HepG2 (cell line): Measurements from ENCODE around the gene NAT9. TPM values are rescaled to one million over a fixed set of nuclear protein-coding genes. Genes with fewer than 3 reads are reported as not detected.

Experiments
- ARNT ChIP-seq: fragments of 450-650 bp; IDR thresholded peaks from 2 replicates; pipeline ENCODE4 v1.6.1; 2017
- CEBPG ChIP-seq: IDR thresholded peaks from 2 replicates; pipeline ENCODE4 v1.6.1; 2016
- FLYWCH1 ChIP-seq: sonication (generic); formaldehyde crosslinking; IDR thresholded peaks from 2 replicates; pipeline ENCODE4 v1.8.1; 2023; ENCODE audit warnings: mild to moderate bottlenecking, missing genetic modification reagents
- HIVEP1 ChIP-seq: sonication (generic); formaldehyde crosslinking; IDR thresholded peaks from 2 replicates; pipeline ENCODE4 v1.4.0; 2020; ENCODE audit warnings: mild to moderate bottlenecking, missing genetic modification reagents
- KDM3A ChIP-seq: IDR thresholded peaks from 2 replicates; pipeline ENCODE4 v1.6.1; 2018; ENCODE audit warnings: low read depth, missing compliant biosample characterization
- KLF16 ChIP-seq, 2 experiments: sonication (generic) in 1 of 2; formaldehyde crosslinking in 1 of 2; IDR thresholded peaks; 2 replicates each; pipeline versions ENCODE4 v1.6.1 to v1.8.0; 2016 to 2023; ENCODE audit warnings: missing genetic modification reagents in 2 of 2, missing compliant biosample characterization in 1 of 2
- MLLT10 ChIP-seq: sonication (generic); formaldehyde crosslinking; IDR thresholded peaks from 2 replicates; pipeline ENCODE4 v1.4.0; 2020; ENCODE audit warnings: missing genetic modification reagents
- NFIC ChIP-seq: IDR thresholded peaks from 2 replicates; pipeline ENCODE4 v1.6.1; 2012; ENCODE audit warnings: mild to moderate bottlenecking, low read length, inconsistent platforms
- SIN3B ChIP-seq: fragments of 150-350 bp; IDR thresholded peaks from 2 replicates; pipeline ENCODE4 v1.6.1; 2014; ENCODE audit warnings: low read length
- SNAPC2 ChIP-seq: sonication (generic); formaldehyde crosslinking; IDR thresholded peaks from 2 replicates; pipeline ENCODE4 v1.8.1; 2022; ENCODE audit warnings: mild to moderate bottlenecking, missing genetic modification reagents
- TEAD3 ChIP-seq: optimal IDR thresholded peaks from 2 replicates; pipeline ENCODE3; 2016; ENCODE audit warnings: borderline replicate concordance
- ZMYM4 ChIP-seq: sonication (generic); formaldehyde crosslinking; IDR thresholded peaks from 2 replicates; pipeline ENCODE4 v1.8.1; 2023; ENCODE audit warnings: mild to moderate bottlenecking, missing genetic modification reagents
- ZNF331 ChIP-seq: sonication (generic); formaldehyde crosslinking; IDR thresholded peaks from 2 replicates; pipeline ENCODE4 v1.4.0; 2020; ENCODE audit warnings: missing genetic modification reagents
- ZNF556 ChIP-seq: sonication (generic); formaldehyde crosslinking; IDR thresholded peaks from 2 replicates; pipeline ENCODE4 v1.4.0; 2020; ENCODE audit warnings: mild to moderate bottlenecking, missing genetic modification reagents, borderline replicate concordance
- ZNF777 ChIP-seq: sonication (generic); formaldehyde crosslinking; IDR thresholded peaks from 2 replicates; pipeline ENCODE4 v1.4.0; 2020; ENCODE audit warnings: missing genetic modification reagents
- ZNF878 ChIP-seq: sonication (generic); formaldehyde crosslinking; IDR thresholded peaks from 2 replicates; pipeline ENCODE4 v1.8.1; 2023; ENCODE audit warnings: mild to moderate bottlenecking, missing genetic modification reagents, moderate library complexity
- polyA plus RNA-seq, 8 experiments: library from polyadenylated mRNA; depleted of rRNA in 3 of 8; stranded (reverse) in 7 of 8; unstranded in 1 of 8; fragments of >200 nt; fragmentation: Illumina TruSeq in 4 of 8; extraction: Trizol in 4 of 8; gene quantifications; 2 replicates each; pipeline versions ENCODE4 v1.2.1 to v1.2.3, GENCODE V29; 2011 to 2016; ENCODE audit warnings: low read depth in 4 of 8, missing spikeins in 1 of 8, mixed read lengths in 1 of 8; ENCODE audit not compliant: insufficient read depth in 1 of 8
- total RNA-seq, 5 experiments: library from RNA; depleted of rRNA; stranded (reverse); fragments of >200 nt; fragmentation: Illumina TruSeq; extraction: Trizol; gene quantifications; 2 replicates each; pipeline ENCODE4 v1.2.3, GENCODE V29; 2016; ENCODE audit warnings: low read depth in 1 of 5
- TF ChIP-seq, protein P1 (sequence below): sonication (generic); formaldehyde crosslinking; IDR thresholded peaks from 2 replicates; pipeline ENCODE4 v1.4.0; 2020; ENCODE audit warnings: missing genetic modification reagents
- TF ChIP-seq, protein P2 (sequence below): sonication (generic); formaldehyde crosslinking; IDR thresholded peaks from 2 replicates; pipeline ENCODE4 v1.4.0; 2020; ENCODE audit warnings: missing genetic modification reagents
- TF ChIP-seq, protein P3 (sequence below): sonication (generic); formaldehyde crosslinking; IDR thresholded peaks from 2 replicates; pipeline ENCODE4 v1.5.0; 2020; ENCODE audit warnings: missing genetic modification reagents
- TF ChIP-seq, protein P4 (sequence below): sonication (generic); formaldehyde crosslinking; IDR thresholded peaks from 2 replicates; pipeline ENCODE4 v1.5.1; 2020; ENCODE audit warnings: missing genetic modification reagents, mild to moderate bottlenecking, borderline replicate concordance
- TF ChIP-seq, protein P5 (sequence below): fragments of 450-650 bp; IDR thresholded peaks from 2 replicates; pipeline ENCODE4 v1.6.1; 2016
- TF ChIP-seq, protein P6 (sequence below): sonication (generic); formaldehyde crosslinking; IDR thresholded peaks from 2 replicates; pipeline ENCODE4 v1.8.0; 2022; ENCODE audit warnings: mild to moderate bottlenecking, missing genetic modification reagents; ENCODE audit not compliant: insufficient replicate concordance

Gene NAT9
- total and polyA plus RNA-seq, 2 of the 13 experiments (the other 11 are each of a cell fraction or from before 2014, with no cell fraction given): 39.7 to 44.2 TPM

DNA sequence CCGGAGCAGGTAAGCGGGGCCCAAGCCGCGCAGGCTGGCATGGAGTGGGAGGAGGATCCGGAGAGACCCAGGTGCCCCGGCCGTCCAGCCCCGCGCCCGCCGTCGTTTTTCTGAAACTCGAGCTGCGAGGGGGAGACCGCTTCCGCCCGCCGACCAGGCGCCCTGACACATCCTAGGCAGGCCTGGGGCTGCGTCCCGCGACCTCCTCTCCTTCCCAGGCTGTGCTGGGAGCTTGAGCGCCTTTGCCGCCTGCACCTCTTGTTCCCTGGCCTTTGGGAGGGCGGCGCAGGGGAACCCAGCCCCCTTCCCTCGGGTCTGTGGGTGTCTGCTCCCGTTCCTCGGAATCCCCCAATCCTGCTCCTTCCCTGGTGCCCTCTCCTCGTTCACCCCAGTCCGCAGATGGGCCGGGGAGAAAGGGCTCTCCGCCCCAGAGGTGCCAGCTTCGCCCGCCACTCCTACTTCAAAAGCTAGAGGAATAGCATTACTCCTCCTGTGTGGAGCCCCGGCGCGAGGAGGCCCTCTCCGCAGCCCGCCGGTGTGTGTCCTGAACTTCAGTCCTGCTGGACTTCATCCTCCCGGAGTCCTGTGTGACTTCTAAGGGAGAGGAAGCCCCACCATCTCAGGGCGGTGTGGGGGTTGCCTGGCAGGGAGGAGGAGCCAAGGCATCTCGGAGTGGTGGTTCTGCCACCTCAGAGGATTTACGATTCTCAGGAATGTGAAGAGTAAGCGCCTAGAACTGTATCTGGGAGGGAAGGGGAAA is 26.7 kb downstream of the NAT9 start (continued):
- TF ChIP-seq, protein P1, sequence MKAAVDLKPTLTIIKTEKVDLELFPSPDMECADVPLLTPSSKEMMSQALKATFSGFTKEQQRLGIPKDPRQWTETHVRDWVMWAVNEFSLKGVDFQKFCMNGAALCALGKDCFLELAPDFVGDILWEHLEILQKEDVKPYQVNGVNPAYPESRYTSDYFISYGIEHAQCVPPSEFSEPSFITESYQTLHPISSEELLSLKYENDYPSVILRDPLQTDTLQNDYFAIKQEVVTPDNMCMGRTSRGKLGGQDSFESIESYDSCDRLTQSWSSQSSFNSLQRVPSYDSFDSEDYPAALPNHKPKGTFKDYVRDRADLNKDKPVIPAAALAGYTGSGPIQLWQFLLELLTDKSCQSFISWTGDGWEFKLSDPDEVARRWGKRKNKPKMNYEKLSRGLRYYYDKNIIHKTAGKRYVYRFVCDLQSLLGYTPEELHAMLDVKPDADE (CRISPR knock-in tag): no peak
- TF ChIP-seq KDM3A: no peak
- no peak for TF ChIP-seq MLLT10 (CRISPR knock-in tag)
- TF ChIP-seq ZNF878: no peak
- no peak for TF ChIP-seq SIN3B
- TF ChIP-seq, protein P2, sequence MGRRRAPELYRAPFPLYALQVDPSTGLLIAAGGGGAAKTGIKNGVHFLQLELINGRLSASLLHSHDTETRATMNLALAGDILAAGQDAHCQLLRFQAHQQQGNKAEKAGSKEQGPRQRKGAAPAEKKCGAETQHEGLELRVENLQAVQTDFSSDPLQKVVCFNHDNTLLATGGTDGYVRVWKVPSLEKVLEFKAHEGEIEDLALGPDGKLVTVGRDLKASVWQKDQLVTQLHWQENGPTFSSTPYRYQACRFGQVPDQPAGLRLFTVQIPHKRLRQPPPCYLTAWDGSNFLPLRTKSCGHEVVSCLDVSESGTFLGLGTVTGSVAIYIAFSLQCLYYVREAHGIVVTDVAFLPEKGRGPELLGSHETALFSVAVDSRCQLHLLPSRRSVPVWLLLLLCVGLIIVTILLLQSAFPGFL (CRISPR knock-in tag): no peak
- no peak; the same call in 1 of the 2 replicates for TF ChIP-seq ZNF556
- no peak for TF ChIP-seq NFIC
- TF ChIP-seq SNAPC2 (CRISPR knock-in tag): peak; percentile 20; the same call in 1 of the 2 replicates
- no peak for TF ChIP-seq ZMYM4 (CRISPR knock-in tag)
- no peak for TF ChIP-seq KLF16 (CRISPR knock-in tag; IDR thresholded peaks at IDR 0.05)
- TF ChIP-seq FLYWCH1: no peak
- TF ChIP-seq ARNT: no peak
- TF ChIP-seq, protein P3, sequence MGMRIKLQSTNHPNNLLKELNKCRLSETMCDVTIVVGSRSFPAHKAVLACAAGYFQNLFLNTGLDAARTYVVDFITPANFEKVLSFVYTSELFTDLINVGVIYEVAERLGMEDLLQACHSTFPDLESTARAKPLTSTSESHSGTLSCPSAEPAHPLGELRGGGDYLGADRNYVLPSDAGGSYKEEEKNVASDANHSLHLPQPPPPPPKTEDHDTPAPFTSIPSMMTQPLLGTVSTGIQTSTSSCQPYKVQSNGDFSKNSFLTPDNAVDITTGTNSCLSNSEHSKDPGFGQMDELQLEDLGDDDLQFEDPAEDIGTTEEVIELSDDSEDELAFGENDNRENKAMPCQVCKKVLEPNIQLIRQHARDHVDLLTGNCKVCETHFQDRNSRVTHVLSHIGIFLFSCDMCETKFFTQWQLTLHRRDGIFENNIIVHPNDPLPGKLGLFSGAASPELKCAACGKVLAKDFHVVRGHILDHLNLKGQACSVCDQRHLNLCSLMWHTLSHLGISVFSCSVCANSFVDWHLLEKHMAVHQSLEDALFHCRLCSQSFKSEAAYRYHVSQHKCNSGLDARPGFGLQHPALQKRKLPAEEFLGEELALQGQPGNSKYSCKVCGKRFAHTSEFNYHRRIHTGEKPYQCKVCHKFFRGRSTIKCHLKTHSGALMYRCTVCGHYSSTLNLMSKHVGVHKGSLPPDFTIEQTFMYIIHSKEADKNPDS (CRISPR knock-in tag): no peak
- no peak for TF ChIP-seq ZNF777 (CRISPR knock-in tag)
- TF ChIP-seq, protein P4, sequence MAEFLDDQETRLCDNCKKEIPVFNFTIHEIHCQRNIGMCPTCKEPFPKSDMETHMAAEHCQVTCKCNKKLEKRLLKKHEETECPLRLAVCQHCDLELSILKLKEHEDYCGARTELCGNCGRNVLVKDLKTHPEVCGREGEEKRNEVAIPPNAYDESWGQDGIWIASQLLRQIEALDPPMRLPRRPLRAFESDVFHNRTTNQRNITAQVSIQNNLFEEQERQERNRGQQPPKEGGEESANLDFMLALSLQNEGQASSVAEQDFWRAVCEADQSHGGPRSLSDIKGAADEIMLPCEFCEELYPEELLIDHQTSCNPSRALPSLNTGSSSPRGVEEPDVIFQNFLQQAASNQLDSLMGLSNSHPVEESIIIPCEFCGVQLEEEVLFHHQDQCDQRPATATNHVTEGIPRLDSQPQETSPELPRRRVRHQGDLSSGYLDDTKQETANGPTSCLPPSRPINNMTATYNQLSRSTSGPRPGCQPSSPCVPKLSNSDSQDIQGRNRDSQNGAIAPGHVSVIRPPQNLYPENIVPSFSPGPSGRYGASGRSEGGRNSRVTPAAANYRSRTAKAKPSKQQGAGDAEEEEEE (CRISPR knock-in tag): no peak
- TF ChIP-seq, protein P5, sequence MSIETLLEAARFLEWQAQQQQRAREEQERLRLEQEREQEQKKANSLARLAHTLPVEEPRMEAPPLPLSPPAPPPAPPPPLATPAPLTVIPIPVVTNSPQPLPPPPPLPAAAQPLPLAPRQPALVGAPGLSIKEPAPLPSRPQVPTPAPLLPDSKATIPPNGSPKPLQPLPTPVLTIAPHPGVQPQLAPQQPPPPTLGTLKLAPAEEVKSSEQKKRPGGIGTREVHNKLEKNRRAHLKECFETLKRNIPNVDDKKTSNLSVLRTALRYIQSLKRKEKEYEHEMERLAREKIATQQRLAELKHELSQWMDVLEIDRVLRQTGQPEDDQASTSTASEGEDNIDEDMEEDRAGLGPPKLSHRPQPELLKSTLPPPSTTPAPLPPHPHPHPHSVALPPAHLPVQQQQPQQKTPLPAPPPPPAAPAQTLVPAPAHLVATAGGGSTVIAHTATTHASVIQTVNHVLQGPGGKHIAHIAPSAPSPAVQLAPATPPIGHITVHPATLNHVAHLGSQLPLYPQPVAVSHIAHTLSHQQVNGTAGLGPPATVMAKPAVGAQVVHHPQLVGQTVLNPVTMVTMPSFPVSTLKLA: no peak
- TF ChIP-seq TEAD3 (CRISPR knock-in tag): peak; percentile 4
- no peak for TF ChIP-seq CEBPG
- no peak for TF ChIP-seq HIVEP1 (CRISPR knock-in tag)
- TF ChIP-seq, protein P6, sequence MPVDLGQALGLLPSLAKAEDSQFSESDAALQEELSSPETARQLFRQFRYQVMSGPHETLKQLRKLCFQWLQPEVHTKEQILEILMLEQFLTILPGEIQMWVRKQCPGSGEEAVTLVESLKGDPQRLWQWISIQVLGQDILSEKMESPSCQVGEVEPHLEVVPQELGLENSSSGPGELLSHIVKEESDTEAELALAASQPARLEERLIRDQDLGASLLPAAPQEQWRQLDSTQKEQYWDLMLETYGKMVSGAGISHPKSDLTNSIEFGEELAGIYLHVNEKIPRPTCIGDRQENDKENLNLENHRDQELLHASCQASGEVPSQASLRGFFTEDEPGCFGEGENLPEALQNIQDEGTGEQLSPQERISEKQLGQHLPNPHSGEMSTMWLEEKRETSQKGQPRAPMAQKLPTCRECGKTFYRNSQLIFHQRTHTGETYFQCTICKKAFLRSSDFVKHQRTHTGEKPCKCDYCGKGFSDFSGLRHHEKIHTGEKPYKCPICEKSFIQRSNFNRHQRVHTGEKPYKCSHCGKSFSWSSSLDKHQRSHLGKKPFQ (CRISPR knock-in tag): peak; percentile 19
- 0 out of 2 replicates have a peak, but pooled peaks have one; percentile 22 for TF ChIP-seq ZNF331 (CRISPR knock-in tag)
